Right lobe of liver (tissue), 4 donors: ENCODE results near the gene SLC8A2.

Source experiments
- CTCF ChIP-seq, 4 donors: fragments of 200-600 bp in 3 of 4; fragments of 450-650 bp in 1 of 4; IDR thresholded peaks; one replicate each; pipeline versions ENCODE4 v1.5.1 to v1.8.0; 2016 to 2022; ENCODE audit warnings: antibody characterized with exemption in 4 of 4, mild to moderate bottlenecking in 2 of 4
- POLR2A ChIP-seq: fragments of 450-650 bp; IDR thresholded peaks from one replicate; pipeline ENCODE4 v1.6.1; 2017; ENCODE audit warnings: antibody characterized with exemption, mild to moderate bottlenecking
- donor health status: DM: no; HTN: no; CAD: no.
- donor health status: DM: no; HTN: no; CAD: no.
- donor health status: DM: no; HTN: yes; CAD: no.

- TF ChIP-seq CTCF (IDR thresholded peaks at IDR 0.05) (no peak), POLR2A (no peak)
Measured at GRCh38 chr19:47470447-47471195, 1.1 kb downstream of the SLC8A2 start.
